AG20443 (cell line): ENCODE measurements around the gene SNAPIN.
"Not testable (repeated sequence)": the region's sequence is repeated elsewhere in the genome, so short reads cannot be mapped to it uniquely, and the experiment has no call there.

ENCODE experiments used
- DNase-seq: peaks from one replicate; pipeline ENCODE4 v3.0.0; 2012; ENCODE audit warnings: low spot score, mixed read lengths

The SNAPIN gene

DNA sequence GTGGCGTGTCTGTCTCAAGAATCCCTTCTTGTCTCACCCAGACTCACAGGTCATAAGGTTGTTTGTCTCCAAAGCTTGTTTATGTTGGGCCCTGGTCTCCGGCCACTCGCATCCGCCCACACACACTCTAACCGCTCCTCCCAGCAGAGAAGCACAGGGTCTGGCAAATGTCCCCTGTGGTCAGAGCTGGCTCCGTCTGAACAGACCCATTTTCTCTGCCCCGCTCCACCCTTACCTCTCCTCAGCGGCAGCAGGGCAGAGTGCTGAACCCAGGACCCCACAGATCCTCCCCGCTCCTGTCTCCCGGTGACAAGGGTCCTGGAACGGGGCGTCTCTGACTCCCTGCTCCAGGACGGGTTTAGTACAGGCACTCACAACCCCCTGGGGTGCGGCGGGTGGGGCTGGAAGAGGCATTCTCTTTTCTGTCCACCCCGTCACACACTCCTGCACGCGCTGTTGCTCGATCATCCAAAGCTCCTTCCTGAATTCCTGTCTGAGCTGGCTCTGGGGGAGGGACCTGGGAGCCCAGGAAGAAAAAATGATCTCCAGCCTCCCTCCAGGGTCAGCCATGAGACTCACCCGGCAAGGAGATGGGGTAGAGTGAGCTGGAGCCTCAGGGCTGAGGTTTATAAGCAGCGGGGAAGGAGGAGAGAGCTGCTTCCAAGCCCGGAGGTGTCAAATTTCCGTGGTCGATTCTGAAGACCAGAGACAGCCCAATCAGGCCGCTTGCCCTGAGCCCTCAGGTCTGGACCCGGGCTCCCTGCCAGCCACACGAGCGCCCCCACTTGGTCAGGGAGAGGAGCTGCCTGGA is 31.4 kb upstream of the SNAPIN start, which contains the start of gene S100A13:
Gene S100A13, minus strand, starts transcription at position 602 of the 811 bp plus-strand sequence. CDS start 1,033 bp downstream, outside the sequence.
- DNase-seq, result peak; percentile 90

DNA sequence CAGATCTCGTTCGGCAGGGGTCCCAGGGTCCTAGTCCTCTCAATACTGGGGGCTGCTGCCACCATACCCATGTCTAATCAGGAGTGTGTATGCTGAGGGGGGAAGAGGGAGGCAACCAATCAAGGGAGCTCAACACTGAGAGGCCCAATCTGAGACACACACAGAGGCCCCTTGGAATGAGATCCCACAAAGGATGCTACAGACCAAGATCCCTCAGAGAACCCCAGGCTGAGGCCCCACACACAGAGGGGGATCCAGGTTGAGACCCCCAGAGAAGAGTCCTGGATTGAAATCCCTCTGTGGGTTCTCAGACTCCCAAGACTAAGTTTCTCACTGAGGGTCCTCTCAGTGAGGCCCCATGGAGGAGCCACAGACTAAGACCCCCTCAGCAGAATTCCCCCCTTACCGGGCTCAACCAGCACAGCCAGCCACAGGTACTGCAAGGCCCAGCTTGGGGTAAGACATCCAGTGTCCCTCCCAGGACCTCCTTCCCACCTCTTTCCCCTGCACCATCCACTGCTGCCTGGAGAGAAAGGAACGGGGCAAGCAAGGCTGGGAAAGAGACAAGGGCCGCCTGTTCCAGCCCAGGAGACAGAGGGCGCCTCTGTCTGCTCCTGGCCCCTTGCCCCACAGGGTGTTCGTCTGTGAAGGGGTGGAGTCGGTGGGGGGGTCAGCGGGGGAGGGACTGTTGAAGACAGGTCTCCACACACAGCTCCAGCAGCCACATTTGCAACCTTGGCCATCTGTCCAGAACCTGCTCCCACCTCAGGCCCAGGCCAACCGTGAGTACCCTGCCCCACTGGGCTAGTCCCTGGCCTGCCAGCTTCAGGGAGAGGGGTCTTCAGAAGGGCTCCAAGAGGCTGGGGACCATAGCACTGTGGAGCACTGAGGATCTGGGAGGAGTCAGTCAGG is 30.5 kb upstream of the SNAPIN start, which contains the start of gene S100A1:
Gene S100A1, plus strand, starts transcription at position 720 of the 912 bp plus-strand sequence. CDS start 2,088 bp downstream, outside the sequence.
- DNase-seq, result no peak

DNA sequence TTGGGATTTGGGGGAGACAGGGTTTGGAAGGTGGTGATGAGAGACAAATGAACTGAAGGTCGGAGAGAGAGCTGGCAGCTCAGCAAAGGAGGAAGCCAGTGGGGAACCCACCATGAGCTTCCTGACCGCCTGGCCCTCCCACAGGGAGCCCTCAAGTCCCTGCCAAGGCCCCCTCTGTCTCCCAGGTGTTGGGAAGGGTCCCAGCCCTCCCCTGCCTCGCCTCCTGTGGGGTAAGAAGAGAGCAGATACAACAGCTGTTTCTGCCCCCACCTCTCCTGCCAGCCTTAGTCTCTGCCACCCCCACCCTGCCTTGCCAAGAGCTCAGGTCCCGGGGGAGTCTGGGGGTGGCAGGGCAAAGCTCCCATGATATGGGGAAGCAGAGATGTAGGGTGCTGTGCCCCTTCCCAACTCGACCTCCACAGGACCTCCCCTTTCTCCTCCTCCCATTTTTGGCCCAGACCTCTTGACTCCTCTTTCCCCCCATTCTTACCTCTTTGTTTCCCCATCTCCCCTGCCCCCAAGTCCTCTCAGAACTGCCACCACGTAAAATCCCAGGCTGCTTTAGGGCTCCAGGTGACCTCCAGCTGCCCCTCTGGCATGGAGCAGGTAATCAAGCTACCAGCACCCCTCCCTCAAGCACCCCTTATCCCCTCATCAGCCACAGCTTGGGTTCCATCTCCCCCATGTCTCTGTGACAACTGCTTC is 29.7 kb upstream of the SNAPIN start:
- no peak for DNase-seq

DNA sequence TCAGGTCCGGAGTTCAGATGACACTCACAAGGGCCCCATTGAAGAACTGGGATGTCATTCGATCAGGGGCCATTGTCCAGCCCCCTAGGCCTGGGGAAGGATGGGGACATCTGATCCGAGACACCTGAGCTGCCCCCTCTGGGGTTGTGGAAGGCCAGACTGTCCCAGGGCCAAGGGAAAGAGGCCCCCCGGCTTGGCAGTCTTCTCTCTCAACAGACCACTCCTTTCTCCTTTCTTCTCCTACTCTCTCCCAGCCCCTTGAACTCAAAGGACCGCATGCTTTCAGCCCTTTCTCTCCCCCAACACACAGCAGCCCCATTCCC is 29.2 kb upstream of the SNAPIN start:
- no peak for DNase-seq

DNA sequence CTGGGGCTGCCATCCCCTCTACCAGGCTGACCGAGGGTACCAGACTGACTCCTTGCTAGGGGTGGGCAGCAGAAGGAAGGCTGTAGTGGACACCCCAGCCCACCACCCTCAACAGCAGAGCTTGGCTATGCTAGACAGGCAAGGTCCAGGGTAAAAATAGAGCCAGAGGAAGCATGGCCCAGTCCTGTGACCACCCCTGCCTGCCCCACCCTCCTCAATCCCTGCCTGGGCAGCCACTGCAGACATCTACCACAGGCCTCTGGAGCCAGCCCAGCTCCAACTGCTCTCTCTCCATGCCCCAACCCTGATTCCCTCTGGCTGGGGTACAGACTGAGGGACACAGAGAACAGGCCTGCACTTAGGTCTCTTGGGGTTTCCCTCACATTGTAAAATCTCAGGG is 28.5 kb upstream of the SNAPIN start:
- DNase-seq, result no peak

DNA sequence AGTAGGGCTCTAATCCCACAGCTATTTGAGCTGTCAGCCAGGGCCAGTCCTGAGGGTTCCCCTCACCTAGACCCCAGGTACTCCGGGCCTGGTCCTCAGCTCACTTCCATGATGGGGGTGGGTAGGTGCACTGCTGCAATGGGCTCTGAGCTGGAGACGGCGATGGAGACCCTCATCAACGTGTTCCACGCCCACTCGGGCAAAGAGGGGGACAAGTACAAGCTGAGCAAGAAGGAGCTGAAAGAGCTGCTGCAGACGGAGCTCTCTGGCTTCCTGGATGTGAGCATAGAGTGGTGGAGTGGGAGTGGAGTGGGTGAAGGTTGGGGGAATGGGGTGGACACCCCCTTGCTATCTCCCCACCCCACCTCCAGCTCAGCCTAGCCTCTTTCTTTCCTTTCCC is 28.1 kb upstream of the SNAPIN start:
- no peak for DNase-seq

DNA sequence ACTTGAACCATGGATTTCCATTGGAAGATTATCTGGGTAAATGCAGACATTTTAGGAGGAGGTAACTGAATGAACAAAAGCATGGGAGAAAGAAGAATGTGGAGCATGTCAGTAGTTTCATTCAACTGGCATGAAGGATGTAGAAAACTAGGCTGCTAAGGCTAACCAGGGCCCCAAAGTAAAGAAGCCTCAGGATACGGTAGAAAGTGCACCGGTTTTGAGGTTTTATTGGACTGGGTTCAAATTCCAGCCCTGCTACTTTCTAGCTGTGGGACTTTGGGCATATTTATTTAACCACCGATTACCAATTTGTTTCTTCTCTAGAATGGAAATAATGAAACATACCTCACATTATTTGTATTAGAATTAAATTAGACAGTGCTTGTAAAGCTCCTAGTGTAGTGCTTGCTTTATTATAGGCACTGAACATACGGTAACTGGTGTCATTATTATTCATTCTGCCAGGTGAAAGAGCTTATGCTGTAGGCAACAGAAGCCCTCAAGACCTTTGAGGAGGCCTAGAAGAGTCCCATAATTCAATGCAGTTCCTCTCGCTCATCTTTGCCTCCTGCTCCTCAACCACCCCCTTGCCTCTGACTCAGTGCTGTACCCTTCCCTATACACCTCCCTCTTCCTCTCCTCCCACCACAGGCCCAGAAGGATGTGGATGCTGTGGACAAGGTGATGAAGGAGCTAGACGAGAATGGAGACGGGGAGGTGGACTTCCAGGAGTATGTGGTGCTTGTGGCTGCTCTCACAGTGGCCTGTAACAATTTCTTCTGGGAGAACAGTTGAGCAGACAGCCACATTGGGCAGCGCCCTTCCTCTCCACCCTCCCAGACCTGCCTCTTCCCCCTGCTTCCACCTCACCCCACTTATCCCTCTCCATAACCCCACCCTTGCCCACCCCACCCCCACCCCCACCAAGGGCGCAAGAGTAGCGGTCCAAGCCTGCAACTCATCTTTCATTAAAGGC is 27.2 kb upstream of the SNAPIN start:
- no peak for DNase-seq

DNA sequence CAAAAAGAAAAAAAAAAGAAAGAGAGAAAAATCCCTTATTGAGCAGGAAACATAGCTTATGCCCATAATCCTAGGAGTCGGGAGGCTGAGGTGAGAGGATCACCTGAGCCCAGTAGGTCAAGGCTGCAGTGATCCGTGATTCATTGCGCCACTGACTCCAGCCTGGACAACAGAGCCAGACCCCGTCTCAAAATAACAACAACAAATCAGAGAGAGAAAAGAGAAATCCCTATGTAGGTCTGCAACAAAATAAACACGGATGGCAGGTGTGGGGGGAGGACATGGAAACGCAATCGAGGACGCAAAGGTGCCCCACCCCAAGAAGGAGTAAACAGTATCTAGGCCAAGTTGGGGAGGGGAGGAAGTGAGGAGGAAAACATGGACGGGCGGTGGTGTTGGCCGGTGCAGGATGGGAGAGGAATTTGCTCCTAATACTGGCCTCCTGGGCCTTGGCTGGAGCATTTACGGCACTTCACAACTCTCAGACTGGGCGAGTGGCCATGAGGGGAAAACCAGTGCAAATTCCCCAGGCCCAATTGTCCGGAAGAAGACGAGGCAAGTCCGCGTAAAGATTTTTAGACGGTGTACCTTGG is 25.2 kb upstream of the SNAPIN start:
- peak; percentile 55 for DNase-seq

DNA sequence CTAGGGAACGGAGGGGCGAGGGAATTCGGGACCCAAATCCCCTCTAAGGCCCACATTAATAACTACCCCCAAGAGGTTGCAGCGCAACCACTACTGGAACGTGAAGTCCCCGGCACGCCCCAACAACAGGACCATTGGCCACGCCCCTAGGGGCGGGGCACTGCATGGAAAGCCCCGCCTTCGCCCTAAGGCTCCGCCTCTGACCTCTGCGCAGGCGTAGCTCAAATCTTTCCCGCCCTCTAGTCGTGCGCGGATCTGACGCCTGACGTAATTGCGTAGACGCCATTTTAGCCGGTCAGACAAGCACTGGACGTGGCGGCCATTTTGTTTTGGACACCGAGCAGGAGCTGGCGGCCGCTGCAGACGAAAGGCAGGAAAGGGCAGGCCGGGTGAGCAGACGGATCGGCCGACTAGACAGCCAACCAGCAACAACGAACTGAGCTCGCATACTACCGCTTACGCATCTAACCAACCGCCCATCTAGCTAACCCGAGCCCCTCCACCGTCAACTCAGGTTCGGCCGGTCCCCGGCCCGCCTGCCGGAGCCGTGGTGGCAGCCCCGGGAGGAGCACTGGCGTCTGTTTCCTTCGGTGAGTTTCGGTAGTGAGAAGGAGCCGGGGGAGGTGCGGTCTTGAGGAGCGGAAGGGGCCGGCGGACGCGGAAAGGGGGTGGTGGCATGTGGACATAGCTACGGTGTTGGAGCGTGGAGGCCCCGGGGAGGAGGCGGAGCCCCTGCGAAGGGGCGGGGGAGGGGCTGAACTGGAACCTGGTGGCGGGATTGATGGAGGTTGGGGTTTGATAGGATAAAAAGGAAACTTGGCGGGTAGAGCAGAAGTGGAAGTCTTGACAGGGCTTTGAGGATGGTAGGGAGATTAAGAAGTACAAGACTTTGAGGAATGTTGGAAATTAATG is 24.5 kb upstream of the SNAPIN start, which contains the start of gene CHTOP:
Gene CHTOP, plus strand, starts transcription at position 313 of the 912 bp plus-strand sequence. CDS start 2,523 bp downstream, outside the sequence.
- DNase-seq, result peak; percentile 97

DNA sequence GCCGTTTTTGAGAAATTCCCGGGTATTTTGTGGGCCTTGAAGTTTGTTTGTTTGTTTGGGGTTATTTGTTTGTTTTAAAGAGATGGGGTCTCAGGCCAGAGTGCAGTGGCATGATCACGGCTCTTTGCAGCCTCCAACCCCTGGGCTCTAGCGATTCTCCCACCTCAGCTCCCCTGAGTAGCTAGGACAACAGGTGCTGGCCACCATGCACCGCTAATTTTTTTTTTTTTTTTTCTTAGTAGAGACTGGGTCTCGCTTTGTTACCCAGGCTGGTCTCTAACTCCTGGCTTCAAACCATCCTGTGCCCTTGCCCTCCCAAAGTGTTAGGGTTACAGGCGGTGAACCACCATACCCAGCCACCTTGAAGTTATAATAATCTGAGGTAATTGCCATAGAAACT is 22.6 kb upstream of the SNAPIN start:
- DNase-seq, result no peak

DNA sequence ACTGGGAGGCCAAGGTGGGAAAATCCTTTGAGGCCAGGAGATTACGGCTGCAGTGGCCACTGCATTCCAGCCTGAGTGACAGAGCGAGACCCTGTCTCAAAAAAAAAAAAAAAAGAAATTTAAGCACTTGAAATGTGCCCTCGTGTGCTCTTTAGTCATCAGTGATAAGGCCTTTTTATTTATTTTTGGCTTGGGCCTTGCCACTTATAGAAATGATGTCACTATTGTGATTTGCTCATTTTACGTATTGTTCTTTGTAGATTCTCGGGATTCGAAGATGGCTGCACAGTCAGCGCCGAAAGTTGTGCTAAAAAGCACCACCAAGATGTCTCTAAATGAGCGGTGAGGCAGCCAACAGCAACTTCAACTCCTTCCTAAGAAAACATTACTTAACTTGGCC is 22.2 kb upstream of the SNAPIN start:
- DNase-seq, result no peak

DNA sequence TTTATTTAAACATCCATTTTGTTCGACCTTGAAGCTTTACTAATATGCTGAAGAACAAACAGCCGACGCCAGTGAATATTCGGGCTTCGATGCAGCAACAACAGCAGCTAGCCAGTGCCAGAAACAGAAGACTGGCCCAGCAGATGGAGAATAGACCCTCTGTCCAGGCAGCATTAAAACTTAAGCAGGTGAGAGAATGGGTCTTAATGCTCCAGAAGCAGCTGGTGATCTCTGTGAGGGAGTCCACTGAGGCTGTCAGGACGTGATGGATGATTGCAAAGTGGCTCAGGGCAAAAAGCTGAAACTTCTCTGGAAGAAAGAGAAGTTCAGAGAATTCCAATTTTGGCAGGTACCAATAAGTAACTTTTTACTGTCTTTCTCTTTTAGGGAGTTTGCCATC is 20.2 kb upstream of the SNAPIN start:
- no peak for DNase-seq

DNA sequence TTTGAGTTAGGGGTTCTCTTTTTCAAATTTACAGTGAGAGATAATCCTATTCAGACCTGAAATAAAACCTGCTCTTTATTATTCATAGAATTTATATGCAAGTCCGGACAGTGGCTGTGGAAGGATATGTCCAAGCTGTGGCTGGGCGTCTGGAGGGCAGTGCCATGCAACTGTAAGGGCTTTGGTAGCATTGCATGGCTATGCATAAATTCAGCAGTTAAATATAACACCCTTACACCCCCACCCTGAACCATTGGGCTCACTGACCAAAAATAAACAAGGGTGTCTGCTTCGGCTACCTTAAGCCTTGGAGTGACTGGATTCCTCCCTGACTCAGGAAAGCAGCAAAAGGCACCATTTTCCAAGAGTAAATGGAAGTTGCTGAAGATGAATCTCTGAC is 19.2 kb upstream of the SNAPIN start:
- DNase-seq, result no peak

DNA sequence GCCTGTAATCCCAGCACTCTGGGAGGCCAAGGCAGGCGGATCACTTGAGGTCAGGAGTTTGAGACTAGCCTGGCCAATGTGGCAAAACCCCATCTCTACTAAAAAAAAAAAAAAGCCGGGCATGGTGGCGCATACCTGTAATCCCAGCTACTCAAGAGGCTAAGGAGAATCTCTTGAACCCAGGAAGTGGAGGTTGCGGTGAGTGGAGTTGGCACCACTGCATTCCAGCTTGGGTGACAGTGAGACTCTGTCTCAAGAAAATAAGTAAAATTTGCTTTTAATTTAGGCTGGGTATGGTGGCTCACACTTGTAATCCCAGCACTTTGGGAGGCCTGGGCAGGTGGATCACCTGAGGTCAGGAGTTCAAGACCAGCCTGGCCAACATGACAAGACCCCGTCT is 18.3 kb upstream of the SNAPIN start:
- DNase-seq, result not testable (repeated sequence)

DNA sequence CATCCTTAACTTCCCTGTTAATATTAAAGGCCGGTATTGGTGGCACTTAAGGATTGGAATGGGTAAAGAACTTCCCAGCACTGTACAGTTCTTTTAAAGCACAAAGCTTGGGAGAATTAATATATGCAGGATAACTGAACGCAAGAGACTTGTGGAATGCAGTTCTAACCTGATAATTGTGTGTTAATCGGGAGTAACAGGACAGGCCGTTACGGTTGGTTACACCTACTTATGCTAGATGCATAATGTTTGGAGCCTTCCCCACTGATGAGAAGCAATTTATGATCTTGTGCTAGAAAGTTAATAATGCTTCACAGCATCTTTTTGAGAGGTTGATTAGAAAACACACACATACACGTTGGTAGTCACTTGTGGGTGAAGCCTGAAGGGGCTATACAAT is 17.6 kb upstream of the SNAPIN start:
- no peak for DNase-seq

DNA sequence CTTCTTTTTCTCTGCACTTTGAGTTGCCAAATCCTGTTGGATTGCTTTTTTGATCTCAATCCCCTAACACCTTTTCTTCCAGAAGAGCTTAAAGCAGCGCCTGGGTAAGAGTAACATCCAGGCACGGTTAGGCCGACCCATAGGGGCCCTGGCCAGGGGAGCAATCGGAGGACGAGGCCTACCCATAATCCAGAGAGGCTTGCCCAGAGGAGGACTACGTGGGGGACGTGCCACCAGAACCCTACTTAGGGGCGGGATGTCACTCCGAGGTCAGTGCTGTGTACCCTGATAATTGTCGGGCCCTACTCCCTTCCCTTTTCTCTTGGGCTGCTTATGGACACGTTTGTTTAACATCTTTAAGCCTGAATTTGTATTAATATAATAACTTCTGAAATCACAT is 16.3 kb upstream of the SNAPIN start:
- DNase-seq, result no peak

DNA sequence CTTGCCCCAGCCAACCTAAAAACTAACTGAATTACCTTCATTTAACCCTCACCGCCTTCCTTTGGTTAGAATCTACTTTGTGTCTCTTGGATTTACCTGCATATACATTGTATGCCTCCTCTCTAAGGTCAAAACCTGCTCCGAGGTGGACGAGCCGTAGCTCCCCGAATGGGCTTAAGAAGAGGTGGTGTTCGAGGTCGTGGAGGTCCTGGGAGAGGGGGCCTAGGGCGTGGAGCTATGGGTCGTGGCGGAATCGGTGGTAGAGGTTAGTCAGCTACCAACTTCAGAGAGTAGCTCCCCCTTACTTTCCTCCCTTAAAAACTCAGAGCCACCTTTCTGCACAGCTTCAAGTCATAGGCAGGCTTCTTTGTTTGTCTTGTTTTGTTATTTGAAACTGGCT is 15.4 kb upstream of the SNAPIN start:
- no peak for DNase-seq

DNA sequence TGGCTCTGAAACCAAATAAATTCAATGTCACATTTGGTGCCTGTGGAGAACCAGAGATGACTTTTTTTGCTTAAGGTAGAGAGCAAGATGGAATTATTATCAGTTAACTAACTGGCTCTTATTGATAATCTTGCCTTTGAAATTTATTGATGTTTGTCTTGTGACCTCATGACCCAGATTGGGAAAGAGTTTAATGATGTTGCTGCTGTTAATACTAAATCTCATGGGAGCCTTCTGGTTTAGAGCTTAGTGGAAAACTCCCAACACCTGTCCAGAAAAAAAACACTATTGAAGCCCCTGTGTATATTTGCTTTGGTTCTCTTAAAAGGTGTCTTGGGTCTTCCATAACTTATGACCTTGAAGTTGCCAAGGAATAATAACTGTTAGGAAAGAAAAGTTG is 14.7 kb upstream of the SNAPIN start:
- DNase-seq, result no peak

DNA sequence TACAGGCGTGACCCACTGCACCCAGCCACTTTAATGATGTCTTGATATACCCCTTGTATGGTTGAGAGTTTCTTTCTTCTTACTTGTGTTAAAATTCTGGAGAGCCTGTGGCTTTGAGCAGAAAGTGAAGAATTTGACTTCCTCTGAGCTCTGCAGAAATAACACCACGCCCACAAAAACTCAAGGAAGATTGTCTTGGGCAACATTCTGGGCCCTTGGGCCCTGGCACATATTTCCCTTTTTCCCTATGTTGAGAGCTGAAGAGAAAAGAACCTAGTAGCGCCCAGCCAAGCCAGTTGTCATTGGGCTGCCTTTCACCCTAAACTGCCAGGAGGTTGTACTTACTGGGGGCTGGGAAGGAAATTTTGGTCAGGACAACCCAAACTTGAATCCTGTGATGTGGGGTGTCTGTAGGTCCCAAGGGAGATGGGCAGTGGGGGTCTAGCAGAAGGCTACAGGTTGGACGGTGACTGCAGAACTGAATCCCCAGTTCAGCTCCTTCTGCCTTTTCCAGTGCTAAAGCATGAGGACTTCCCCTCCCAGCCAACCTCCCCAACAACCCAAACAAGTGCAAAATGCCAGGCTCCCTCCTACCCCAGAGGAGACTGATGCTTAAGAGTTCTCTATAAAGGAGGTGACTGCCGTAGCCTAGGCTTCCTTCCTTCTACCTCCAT is 11.7 kb upstream of the SNAPIN start:
- no peak for DNase-seq
